Measurements from ENCODE around the gene ZNF518B.
A peak's percentile ranks its signal among the peaks of the same experiment; 100 is the strongest.

The ZNF518B gene, protein sequence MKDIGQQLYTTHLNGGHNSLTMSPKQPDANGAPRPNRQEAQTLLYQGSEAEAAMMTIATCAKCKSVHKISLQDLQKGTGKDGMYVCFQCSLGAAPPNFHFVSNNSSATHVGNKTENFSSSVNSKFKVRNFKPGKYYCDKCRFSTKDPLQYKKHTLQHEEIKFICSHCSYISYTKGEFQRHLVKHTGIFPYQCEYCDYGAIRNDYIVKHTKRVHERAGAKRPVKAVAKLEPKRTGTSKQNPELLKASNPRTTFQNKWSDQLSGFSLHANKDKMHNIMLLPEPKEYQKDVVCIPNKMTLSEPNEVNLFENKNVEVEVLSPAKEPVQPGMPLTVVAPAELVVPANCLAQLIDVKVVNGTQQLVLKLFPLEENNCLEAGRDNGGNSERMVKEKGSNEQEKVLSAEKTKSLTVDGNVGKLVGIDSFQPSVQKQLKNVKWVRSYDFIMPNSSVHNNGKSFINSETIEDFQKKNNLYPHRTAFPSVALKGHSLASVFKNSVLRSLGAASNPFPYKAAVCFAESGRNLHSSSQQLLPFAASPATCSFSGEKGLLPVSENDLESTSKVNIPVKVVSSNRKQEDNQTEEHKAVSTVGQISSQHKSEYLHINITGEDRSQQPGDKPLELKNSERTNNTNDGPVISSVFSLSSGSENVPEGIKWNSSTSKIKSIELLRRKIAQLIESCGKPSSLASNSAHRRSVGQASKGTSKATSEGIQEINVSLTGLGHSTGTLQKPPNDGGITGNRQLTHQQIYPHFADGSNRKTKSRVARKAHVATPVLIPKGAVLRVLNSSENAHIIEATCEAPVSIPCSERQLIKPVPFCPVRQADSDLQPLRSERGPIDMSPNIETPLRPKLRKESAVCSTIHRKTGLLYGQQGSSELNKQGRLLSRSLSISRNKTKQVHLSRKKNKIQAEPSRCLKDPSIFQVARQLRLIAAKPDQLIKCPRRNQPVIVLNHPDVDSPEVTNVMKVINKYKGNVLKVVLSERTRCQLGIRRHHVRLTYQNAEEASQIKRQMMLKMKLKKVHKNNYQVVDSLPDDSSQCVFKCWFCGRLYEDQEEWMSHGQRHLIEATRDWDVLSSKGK

DNA sequence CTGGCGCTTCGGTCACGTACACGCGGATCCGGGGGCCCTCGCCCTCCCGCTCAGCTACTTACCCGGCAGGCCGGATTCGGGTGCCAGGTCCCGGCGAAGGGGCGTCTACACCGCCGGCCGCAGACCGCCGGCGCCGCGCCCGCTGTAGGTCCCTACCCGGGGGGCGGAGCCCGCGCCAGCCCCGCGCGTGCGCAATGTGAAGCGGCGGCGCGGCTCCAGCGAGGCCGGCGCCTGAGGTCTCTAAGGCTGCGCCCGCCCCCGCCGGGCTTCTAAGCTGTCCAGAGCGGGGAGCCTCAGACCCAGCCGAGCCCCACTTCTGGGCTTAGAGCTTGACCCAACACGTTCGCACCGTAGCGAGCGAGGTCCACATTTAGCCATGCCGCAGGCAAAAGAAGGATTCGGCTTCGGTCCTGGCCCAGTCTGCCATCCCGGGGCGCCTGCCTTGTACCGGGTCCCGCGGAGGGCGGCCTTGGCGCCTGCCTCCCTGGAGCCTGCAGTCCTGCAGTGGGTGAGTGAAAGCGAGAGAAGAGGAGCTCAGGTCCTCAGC lies at the start of gene ZNF518B:
ZNF518B (minus strand) TSS at position 172 of the 547 bp plus-strand sequence. CDS start 11,098 bp downstream, outside the sequence.
- H3K4me3 ChIP-seq (ENCODE audit: control insufficient read depth, low read depth, low read length): peak within 1 kb of the TSS; percentile 57
- DNase-seq (ENCODE audit: low read depth): peak; percentile 52
- TF ChIP-seq, protein P1, sequence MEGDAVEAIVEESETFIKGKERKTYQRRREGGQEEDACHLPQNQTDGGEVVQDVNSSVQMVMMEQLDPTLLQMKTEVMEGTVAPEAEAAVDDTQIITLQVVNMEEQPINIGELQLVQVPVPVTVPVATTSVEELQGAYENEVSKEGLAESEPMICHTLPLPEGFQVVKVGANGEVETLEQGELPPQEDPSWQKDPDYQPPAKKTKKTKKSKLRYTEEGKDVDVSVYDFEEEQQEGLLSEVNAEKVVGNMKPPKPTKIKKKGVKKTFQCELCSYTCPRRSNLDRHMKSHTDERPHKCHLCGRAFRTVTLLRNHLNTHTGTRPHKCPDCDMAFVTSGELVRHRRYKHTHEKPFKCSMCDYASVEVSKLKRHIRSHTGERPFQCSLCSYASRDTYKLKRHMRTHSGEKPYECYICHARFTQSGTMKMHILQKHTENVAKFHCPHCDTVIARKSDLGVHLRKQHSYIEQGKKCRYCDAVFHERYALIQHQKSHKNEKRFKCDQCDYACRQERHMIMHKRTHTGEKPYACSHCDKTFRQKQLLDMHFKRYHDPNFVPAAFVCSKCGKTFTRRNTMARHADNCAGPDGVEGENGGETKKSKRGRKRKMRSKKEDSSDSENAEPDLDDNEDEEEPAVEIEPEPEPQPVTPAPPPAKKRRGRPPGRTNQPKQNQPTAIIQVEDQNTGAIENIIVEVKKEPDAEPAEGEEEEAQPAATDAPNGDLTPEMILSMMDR (conservative IDR thresholded peaks at IDR 0.05; ENCODE audit: control insufficient read depth, insufficient read depth, low read depth, low read length): no peak

DNA sequence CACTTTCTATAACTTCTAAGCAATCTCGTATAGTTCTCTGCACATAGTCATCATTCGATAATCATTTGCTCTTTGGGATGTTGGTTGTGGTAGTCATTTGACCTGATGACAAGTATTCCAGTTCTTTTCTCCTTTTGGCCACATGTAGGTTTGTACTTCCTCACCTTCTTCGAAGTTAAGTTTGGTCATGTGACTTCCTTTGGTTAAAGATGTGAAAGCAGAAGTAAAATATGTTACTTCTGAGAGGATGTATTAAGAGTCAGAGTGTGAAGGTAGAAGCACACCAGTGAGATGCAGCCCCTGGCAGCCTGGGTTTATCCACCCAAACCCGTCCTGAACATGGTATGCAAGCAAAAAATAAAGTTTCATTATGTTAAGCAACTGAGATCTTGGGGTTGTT lies 48.9 kb upstream of the ZNF518B start:
- DNase-seq (ENCODE audit: low read depth): no peak

DNA sequence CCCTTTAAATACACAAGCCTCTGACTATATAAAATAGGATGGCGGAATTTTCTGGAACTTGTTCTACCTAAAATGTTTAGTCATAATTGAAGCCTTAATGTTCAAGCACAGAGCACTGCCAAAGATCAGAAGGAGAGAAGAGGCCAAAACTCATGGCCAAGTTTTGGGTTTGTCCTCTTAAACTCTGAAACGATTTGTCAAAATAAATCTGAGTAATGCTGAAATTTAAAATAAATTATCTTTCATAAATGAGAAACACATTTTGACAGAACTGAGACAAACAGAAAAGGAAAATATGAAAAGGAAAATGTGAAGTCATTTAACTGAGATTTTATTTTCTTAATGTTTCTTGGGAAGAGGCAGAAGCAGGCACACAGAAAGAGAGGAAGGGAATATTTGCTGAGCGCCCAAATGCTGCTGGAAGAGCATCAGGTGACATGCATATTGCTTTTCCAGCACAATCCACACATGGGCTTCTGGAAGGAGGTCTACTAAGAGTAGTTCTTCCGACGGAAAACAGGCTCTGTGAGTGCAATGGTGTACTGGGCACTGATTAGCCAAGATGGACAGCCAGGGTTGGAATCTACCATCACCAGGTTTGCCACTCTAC lies 47.4 kb upstream of the ZNF518B start:
- H3K4me3 ChIP-seq (ENCODE audit: control insufficient read depth, low read depth, low read length): no peak overlapping the region
- DNase-seq (ENCODE audit: low read depth): no peak
- TF ChIP-seq, protein P1 (conservative IDR thresholded peaks at IDR 0.05; ENCODE audit: control insufficient read depth, insufficient read depth, low read depth, low read length): no peak

More for the DNA sequence above, 48.9 kb upstream of the ZNF518B start:
- no peak overlapping the region for H3K4me3 ChIP-seq (ENCODE audit: control insufficient read depth, low read depth, low read length)
- TF ChIP-seq, protein P1 (conservative IDR thresholded peaks at IDR 0.05; ENCODE audit: control insufficient read depth, insufficient read depth, low read depth, low read length): no peak

DNA sequence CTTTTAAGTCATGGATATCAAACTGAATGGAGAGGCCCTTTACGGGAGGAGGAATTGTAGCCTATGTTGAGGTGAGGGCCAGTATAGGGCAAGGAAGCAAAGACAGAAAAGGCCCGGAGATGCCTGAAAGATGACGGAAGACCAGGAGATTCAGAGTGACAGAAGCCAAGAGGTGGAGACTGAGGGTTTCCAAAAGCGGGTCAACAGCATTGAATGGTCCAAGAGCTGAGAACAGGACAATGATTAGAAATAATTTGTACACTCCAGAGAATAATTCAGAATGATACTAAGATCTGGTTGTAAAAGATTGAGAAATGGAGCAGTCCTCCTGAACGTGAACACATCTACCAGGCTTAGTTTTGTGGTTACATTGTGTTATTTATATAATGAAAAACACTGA lies 45.5 kb upstream of the ZNF518B start:
- no peak overlapping the region for H3K4me3 ChIP-seq (ENCODE audit: control insufficient read depth, low read depth, low read length)
- TF ChIP-seq, protein P1 (conservative IDR thresholded peaks at IDR 0.05; ENCODE audit: control insufficient read depth, insufficient read depth, low read depth, low read length): no peak
- no peak for DNase-seq (ENCODE audit: low read depth)

DNA sequence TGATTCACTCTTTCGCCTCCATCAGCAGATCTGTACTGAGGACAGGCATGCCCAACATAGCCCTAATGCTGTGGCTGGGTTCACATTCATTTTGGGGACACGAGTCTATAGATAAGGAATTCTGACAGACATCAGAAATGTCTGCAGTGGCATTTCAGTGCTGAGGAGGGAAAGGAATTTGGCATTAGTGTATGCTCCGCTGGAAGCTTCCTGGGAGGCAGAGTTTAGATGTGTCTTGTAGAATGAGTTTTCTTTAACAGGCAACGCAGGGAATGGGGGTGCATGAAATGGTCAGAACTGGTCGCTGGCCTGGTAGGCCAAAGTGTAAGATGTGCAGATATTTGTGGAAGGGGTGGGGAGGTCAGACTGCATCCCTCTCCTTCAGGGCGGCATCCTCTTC lies 43.5 kb upstream of the ZNF518B start:
- DNase-seq (ENCODE audit: low read depth): no peak
- TF ChIP-seq, protein P1 (conservative IDR thresholded peaks at IDR 0.05; ENCODE audit: control insufficient read depth, insufficient read depth, low read depth, low read length): no peak
- no peak overlapping the region for H3K4me3 ChIP-seq (ENCODE audit: control insufficient read depth, low read depth, low read length)

DNA sequence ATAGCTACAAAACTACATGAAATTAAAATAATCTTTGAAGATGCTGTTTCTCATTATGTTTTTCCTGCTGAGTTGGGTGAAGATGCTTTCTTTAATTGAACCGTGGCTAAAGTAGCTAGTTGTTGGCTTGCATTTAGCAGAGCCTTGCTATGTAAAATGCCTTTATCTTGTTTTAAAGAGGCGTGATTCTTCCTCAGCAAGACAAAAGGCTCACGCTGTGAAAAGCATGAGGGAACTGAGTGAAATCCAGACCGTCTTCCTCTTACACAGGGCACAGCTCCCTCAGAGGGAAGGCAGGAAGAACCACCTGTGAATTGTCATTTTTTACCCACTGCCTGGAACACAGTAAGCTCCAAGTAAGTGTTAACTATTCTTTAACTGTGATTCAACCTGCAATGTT lies 39.0 kb upstream of the ZNF518B start:
- DNase-seq (ENCODE audit: low read depth): no peak
- H3K4me3 ChIP-seq (ENCODE audit: control insufficient read depth, low read depth, low read length): no peak overlapping the region

More for the DNA sequence above, 39.0 kb upstream of the ZNF518B start:
- TF ChIP-seq, protein P1 (conservative IDR thresholded peaks at IDR 0.05; ENCODE audit: control insufficient read depth, insufficient read depth, low read depth, low read length): no peak
